HepG2 (cell line): Measurements from ENCODE around the gene NBEAL1. TPM values are rescaled to one million over a fixed set of nuclear protein-coding genes. Genes with fewer than 3 reads are reported as not detected.

Experiments used
- ARHGAP35 ChIP-seq: sonication (generic); formaldehyde crosslinking; IDR thresholded peaks from 2 replicates; pipeline ENCODE4 v1.9.0; 2022; ENCODE audit warnings: mild to moderate bottlenecking, inconsistent platforms, moderate library complexity, missing genetic modification reagents, borderline replicate concordance
- ARID3A ChIP-seq: IDR thresholded peaks from 2 replicates; pipeline ENCODE4 v1.6.1; 2012; ENCODE audit warnings: low read depth, low read length, improper control_type of control experiment
- ATF1 ChIP-seq: IDR thresholded peaks from 2 replicates; pipeline ENCODE4 v1.6.1; 2016; ENCODE audit warnings: mild to moderate bottlenecking, control low read depth
- BRF2 ChIP-seq: sonication (generic); formaldehyde crosslinking; IDR thresholded peaks from 2 replicates; pipeline ENCODE4 v1.8.1; 2022; ENCODE audit warnings: mild to moderate bottlenecking, missing genetic modification reagents
- CCDC6 ChIP-seq: sonication (generic); formaldehyde crosslinking; IDR thresholded peaks from 2 replicates; pipeline ENCODE4 v1.8.1; 2022; ENCODE audit warnings: mild to moderate bottlenecking, missing genetic modification reagents, moderate library complexity
- CENPT ChIP-seq: sonication (generic); formaldehyde crosslinking; IDR thresholded peaks from 2 replicates; pipeline ENCODE4 v1.8.0; 2022; ENCODE audit warnings: low read depth, mild to moderate bottlenecking, moderate library complexity, missing genetic modification reagents
- DDIT3 ChIP-seq: sonication (generic); formaldehyde crosslinking; IDR thresholded peaks from 2 replicates; pipeline ENCODE4 v1.4.0; 2020; ENCODE audit warnings: mild to moderate bottlenecking, missing genetic modification reagents
- EED ChIP-seq: sonication (generic); formaldehyde crosslinking; IDR thresholded peaks from 2 replicates; pipeline ENCODE4 v1.5.0; 2020; ENCODE audit warnings: mild to moderate bottlenecking, missing genetic modification reagents
- HHEX ChIP-seq: IDR thresholded peaks from 2 replicates; pipeline ENCODE4 v1.6.1; 2016; ENCODE audit warnings: control low read depth
- HNF1B ChIP-seq: sonication (generic); formaldehyde crosslinking; IDR thresholded peaks from 2 replicates; pipeline ENCODE4 v1.5.1; 2020; ENCODE audit warnings: mild to moderate bottlenecking, moderate library complexity, missing genetic modification reagents
- HOMEZ ChIP-seq: IDR thresholded peaks from 2 replicates; pipeline ENCODE4 v1.6.1; 2016; ENCODE audit warnings: low read depth
- KDM3A ChIP-seq: IDR thresholded peaks from 2 replicates; pipeline ENCODE4 v1.6.1; 2018; ENCODE audit warnings: low read depth, missing compliant biosample characterization
- KLF16 ChIP-seq, 2 experiments: sonication (generic) in 1 of 2; formaldehyde crosslinking in 1 of 2; IDR thresholded peaks; 2 replicates each; pipeline versions ENCODE4 v1.6.1 to v1.8.0; 2016 to 2023; ENCODE audit warnings: missing genetic modification reagents in 2 of 2, missing compliant biosample characterization in 1 of 2
- PITX1 ChIP-seq: sonication (generic); formaldehyde crosslinking; IDR thresholded peaks from 2 replicates; pipeline ENCODE4 v1.5.1; 2020; ENCODE audit warnings: mild to moderate bottlenecking, missing genetic modification reagents
- SPEN ChIP-seq: sonication (generic); formaldehyde crosslinking; IDR thresholded peaks from 2 replicates; pipeline ENCODE4 v1.5.1; 2020; ENCODE audit warnings: low read depth, mild to moderate bottlenecking, missing genetic modification reagents
- ZFP41 ChIP-seq: sonication (generic); formaldehyde crosslinking; IDR thresholded peaks from 2 replicates; pipeline ENCODE4 v1.4.0; 2020; ENCODE audit warnings: mild to moderate bottlenecking, missing genetic modification reagents, borderline replicate concordance
- ZIK1 ChIP-seq: sonication (generic); formaldehyde crosslinking; IDR thresholded peaks from 2 replicates; pipeline ENCODE4 v1.5.0; 2020; ENCODE audit warnings: mild to moderate bottlenecking, low read depth, missing genetic modification reagents, borderline replicate concordance
- ZNF18 ChIP-seq: sonication (generic); formaldehyde crosslinking; IDR thresholded peaks from 2 replicates; pipeline ENCODE4 v1.8.0; 2022; ENCODE audit warnings: mild to moderate bottlenecking, missing genetic modification reagents; ENCODE audit not compliant: insufficient replicate concordance
- ZNF451 ChIP-seq: sonication (generic); formaldehyde crosslinking; IDR thresholded peaks from 2 replicates; pipeline ENCODE4 v1.5.0; 2020; ENCODE audit warnings: mild to moderate bottlenecking, missing genetic modification reagents
- ZNF607 ChIP-seq: sonication (generic); formaldehyde crosslinking; IDR thresholded peaks from 2 replicates; pipeline ENCODE4 v1.5.1; 2020; ENCODE audit warnings: missing genetic modification reagents, mild to moderate bottlenecking, borderline replicate concordance
- ZNF772 ChIP-seq: sonication (generic); formaldehyde crosslinking; IDR thresholded peaks from 2 replicates; pipeline ENCODE4 v1.5.0; 2020; ENCODE audit warnings: mild to moderate bottlenecking, missing genetic modification reagents
- polyA plus RNA-seq, 8 experiments: library from polyadenylated mRNA; depleted of rRNA in 3 of 8; stranded (reverse) in 7 of 8; unstranded in 1 of 8; fragments of >200 nt; fragmentation: Illumina TruSeq in 4 of 8; extraction: Trizol in 4 of 8; gene quantifications; 2 replicates each; pipeline versions ENCODE4 v1.2.1 to v1.2.3, GENCODE V29; 2011 to 2016; ENCODE audit warnings: low read depth in 4 of 8, missing spikeins in 1 of 8, mixed read lengths in 1 of 8; ENCODE audit not compliant: insufficient read depth in 1 of 8
- total RNA-seq, 5 experiments: library from RNA; depleted of rRNA; stranded (reverse); fragments of >200 nt; fragmentation: Illumina TruSeq; extraction: Trizol; gene quantifications; 2 replicates each; pipeline ENCODE4 v1.2.3, GENCODE V29; 2016; ENCODE audit warnings: low read depth in 1 of 5

Gene NBEAL1
- total and polyA plus RNA-seq, 2 of the 13 experiments (the other 11 are each of a cell fraction or from before 2014, with no cell fraction given): 6.4 to 15.7 TPM

- TF ChIP-seq ARID3A (no peak; the same call in 1 of the 2 replicates), ATF1 (CRISPR knock-in tag) (peak; percentile 96), ZNF451 (no peak), ARHGAP35 (CRISPR knock-in tag) (peak; percentile 61; the same call in 1 of the 2 replicates), HOMEZ (CRISPR knock-in tag) (peak; percentile 87), ZIK1 (CRISPR knock-in tag) (peak; percentile 87; the same call in 1 of the 2 replicates), ZNF772 (CRISPR knock-in tag) (peak; percentile 78; the same call in 1 of the 2 replicates), HNF1B (CRISPR knock-in tag) (peak; percentile 82), KDM3A (CRISPR knock-in tag) (peak; percentile 80; the same call in 1 of the 2 replicates), ZNF607 (CRISPR knock-in tag) (peak; percentile 97; the same call in 1 of the 2 replicates), SPEN (CRISPR knock-in tag) (peak; percentile 36; the same call in 1 of the 2 replicates), CENPT (CRISPR knock-in tag) (no peak), PITX1 (peak; percentile 32; the same call in 1 of the 2 replicates), DDIT3 (no peak), KLF16 (CRISPR knock-in tag; IDR thresholded peaks at IDR 0.05) (peak in 1 of 2 experiments; percentile 84; a peak in 1 of 4 replicates), ZFP41 (CRISPR knock-in tag) (no peak), HHEX (CRISPR knock-in tag) (no peak), BRF2 (CRISPR knock-in tag) (no peak), ZNF18 (no peak), EED (peak; percentile 90), CCDC6 (peak; percentile 62)
These were observed at the start of gene NBEAL1 (continued) for GRCh38 chr2:203014456-203015199.
